Stimulated activated CD8-positive, alpha-beta memory T cell treated with anti-CD3 and anti-CD28 coated beads, Interleukin-7, amount 100 ng/mL, for 1 hour (primary cell): ENCODE data around the gene VPS52.

Experiments used
- DNase-seq, 2 donors: peaks; one replicate each; pipeline ENCODE4 v3.0.0-alpha.2; 2020; ENCODE audit warnings: low read depth in 2 of 2

The VPS52 gene

GRCh38 chr6:33271468-33272274, at the start of gene VPS52, which contains the start of gene RPS18:
Gene VPS52, minus strand, starts transcription at chr6:33271876. Its CDS starts 201 bp downstream, at chr6:33271675.
Gene RPS18, plus strand, starts transcription at chr6:33272075. Its CDS starts 45 bp downstream, at chr6:33272120.
- DNase-seq = peak; percentile 74 to 82

DNA sequence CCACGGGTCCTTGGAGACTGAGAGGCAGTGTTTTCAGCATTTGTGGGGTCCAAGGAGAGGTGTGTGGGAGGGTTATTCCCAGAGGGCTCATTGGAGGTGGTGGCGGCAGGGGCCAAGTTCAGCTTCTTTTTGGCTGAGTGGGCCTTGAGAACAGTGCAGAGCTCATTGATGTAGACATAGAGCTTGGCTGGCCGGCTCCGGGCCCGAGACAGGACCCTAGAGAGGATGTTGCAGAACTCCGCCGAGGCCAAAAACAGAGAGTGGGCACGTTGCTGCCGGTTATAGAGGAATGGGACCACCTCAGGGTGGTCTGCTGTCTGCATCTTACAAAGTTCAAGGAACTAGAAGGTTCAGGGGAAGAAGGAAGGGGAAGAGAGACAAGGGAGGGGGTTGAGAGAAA, 49.6 kb upstream of the VPS52 start:
- no peak for DNase-seq

DNA sequence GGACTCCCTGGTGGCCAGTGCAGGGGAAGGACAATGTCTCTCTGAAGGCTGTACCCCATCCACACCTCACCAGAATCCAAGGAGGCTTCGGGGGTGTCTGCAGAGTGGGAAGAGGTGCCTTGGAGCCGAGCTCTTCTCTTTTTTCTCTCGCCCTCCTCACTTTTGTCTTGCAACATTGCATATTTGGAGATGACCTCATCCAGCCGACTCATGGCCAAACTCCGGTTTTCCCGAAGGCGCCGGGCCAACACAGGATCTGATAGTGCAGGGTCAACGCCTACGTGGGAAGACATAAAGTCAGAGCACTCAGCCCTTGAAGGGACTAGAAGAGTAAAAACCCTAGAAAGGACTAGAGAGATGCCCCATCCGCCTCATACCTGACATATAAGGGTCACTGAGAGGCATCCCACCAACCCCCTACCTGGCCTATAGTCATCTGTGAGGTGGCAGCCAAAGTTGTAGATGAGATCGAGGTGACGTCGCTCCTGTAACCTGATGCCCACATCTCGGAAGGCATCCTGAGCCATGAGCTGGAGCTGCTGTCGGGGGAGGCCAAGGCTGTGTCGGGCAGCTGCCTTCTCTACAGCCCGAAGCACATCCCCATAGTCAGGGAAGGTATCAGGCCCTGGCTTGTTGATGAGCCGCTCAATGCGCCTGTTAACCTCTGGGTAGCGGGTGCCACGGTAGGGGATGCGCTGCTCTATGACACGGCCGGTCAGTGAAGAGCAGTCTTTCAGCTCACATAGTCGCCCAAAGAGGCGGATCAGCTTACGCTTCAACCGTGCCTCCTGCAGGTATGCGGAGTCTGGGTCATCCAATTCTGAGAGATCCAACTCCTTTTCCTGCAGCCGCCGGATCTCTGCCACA, 48.9 kb upstream of the VPS52 start:
- DNase-seq = no peak

GRCh38 chr6:33319939-33320314, 48.3 kb upstream of the VPS52 start:
- no peak for DNase-seq

- no peak for DNase-seq
These were observed 46.9 kb upstream of the VPS52 start for GRCh38 chr6:33318426-33319073.

- DNase-seq = peak; percentile 85 to 94
These were observed 46.2 kb upstream of the VPS52 start, which contains the start of gene ZBTB22 for GRCh38 chr6:33317669-33318425. Gene ZBTB22, minus strand, starts transcription at chr6:33317744. Its CDS starts 828 bp downstream, at chr6:33316916.

GRCh38 chr6:33317419-33317668, 45.7 kb upstream of the VPS52 start:
- no peak for DNase-seq

DNA sequence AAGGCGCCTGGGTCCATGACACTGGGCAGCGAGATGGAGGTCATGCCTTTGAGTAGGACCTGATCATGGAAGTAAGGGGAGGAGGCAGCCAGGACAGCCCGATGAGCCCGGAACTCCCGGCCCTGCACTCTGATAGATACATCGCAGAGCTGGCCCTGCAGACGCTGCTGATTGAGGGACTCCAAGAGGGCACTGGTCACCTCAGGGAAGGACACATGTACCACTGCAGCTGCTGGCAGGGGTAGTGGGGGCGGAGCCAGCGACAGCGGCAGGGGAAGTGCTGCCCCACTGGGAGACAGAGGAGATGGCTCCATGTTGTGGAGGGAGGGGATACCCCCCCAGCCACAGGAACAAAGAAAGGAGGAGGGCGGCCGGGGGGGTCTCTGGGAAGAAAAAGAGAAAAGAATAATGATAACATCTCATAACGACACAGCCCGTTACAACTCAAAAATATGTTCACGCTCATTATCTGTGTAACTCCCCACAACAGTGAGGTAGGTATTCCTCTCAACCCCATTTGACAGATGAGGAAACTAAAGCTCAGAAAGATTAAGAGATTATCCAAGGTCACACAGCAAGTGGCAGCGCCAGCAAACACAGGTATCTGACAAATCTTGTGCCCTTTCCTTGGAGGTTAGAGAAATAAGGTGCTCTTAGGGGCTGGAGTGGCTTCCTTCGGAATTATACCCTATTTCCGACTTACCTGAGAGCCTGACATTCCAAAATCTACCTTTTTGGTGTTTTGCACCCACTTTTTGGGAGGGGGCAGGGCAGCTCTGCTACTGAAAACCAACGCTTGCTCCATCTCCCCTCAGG, 45.1 kb upstream of the VPS52 start:
- DNase-seq = no peak

GRCh38 chr6:33315793-33316602, 44.3 kb upstream of the VPS52 start:
- DNase-seq = no peak

GRCh38 chr6:33314943-33315792, 43.5 kb upstream of the VPS52 start:
- no peak for DNase-seq

- DNase-seq = peak in 1 of 2 donors; percentile 36
These were observed 42.9 kb upstream of the VPS52 start for GRCh38 chr6:33314515-33314942.

DNA sequence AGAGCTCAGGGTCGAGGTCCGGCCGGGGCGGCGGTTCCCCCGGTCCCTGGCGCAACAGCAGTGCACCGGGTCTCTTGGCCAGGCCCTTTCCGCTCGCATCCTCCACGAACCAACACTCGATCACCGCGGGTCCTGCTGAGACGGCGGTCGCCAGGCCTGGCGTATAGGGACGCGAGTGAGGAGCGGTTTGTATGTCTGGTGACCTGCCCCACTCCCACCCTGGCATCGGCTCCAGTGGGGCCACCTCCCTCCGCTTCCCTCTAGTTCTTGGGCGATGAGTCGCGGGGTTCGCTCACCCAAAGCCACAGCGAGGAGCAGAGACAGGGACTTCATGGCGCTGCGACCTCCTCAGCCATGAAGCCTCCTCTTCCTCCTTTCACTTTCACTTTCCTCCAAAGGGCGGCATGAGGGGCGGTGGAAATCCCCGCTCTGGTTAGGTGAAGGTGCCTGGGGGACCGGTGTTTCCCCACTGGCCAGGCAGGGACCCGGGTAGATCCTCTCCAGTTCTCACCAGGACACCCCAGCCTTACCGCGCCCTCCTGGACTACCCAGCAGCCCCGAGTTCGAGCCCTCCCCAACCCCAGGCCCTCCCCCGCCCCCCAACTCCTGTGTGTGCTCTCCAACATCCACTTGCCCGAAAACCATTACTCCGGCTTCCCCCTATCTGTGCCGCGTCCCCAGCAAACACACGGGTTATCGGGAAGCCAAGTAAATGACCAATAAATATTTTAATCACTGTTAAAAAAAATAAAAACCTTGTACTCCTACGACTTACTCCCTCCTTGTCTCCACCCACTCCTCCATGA, 42.2 kb upstream of the VPS52 start, which contains the start of gene TAPBP:
Gene TAPBP (minus strand): TSS at position 370 of the 806 bp plus-strand sequence. CDS start 37 bp downstream, at position 333.
- DNase-seq = peak; percentile 67 to 70

- DNase-seq = no peak
These were observed 41.5 kb upstream of the VPS52 start for GRCh38 chr6:33313105-33313708.

GRCh38 chr6:33312361-33313104, 40.9 kb upstream of the VPS52 start:
- peak in 1 of 2 donors; percentile 61 for DNase-seq

- no peak for DNase-seq
These were observed 34.7 kb upstream of the VPS52 start for GRCh38 chr6:33306356-33306755.

DNA sequence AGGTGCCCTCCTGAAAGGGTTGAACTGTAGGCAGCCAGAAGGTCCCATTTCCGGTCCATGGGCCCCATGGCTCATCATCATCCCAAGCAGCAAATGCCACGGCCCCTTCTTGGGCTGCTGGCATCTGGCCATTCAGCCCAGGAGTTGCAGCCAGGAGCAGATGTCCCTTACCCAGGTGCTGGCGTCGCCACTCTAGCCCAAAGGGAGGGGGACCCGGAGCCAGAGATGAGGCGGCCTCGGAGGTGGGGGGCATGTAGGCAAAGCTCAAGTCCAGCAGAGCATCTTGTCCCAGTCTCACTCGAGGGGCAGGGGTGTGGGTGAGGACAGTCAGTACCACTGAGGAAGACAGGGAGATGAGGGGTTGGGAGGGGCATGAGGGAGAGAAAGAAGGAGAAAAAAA, 33.4 kb upstream of the VPS52 start:
- DNase-seq = no peak

DNA sequence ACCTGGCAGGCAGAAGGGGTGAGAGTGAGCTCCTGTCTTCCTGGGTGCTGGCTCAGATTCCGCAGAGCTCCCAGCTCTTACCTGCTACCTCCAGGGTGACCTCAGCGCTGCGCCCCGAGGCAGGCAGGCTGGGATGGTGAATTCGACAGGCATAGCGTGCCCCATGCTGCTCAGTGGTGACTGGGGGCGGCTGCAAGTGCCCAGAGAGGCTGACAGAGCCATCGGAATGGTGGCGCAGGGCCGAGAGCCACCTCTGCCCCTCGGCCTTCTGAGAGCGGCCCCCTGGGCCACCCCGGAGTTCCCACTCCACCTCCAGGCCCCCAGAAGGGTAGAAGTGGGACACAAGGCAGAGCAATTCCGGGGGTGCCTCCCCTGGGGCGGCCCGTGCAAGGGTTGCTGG, 32.5 kb upstream of the VPS52 start:
- DNase-seq = no peak
